Medulla oblongata (tissue), 1 donor: ENCODE measurements around the gene EHBP1.

Source experiments
- DNase-seq: peaks from one replicate; pipeline ENCODE4 v3.0.0-alpha.2; 2015; ENCODE audit errors: extremely low spot score

EHBP1 gene

DNA sequence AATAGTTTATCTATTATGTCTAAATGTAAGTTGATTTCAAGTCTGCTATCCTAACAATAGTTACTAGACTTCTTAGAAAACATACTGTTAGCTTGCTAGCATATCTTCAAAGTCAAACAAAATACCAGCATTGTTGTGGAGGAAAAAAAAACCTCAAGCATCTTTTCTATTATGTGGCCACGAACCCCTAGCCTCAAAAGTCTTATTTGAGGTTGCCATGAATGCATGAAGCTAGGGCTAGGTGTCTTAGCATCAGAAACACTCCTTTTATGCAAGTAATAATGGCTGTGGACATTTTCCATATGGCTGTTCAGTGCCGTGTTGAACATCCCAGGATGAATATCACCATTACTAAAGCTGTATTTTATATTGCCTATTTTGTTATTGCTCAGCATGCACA, 258.5 kb downstream of the EHBP1 start:
- DNase-seq = no peak

DNA sequence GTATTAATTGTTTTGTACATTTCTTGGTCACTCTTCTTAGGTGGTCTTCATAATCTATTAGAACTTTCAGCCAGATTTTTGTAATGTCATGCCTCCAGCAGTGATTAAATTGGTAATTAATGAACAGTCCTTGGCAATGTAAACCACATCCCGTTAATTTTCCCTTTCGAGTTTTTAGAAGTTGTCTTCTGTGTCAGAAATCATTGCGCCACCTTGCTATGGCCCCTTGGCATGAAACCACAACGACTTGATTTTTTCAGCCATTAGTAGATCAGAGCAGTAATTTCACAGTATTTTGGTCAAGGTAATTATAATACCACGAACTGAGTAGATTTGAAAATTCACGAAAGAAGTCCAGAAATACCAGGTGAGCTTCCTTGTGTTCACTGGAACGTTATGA, 259.2 kb downstream of the EHBP1 start:
- DNase-seq = no peak

DNA sequence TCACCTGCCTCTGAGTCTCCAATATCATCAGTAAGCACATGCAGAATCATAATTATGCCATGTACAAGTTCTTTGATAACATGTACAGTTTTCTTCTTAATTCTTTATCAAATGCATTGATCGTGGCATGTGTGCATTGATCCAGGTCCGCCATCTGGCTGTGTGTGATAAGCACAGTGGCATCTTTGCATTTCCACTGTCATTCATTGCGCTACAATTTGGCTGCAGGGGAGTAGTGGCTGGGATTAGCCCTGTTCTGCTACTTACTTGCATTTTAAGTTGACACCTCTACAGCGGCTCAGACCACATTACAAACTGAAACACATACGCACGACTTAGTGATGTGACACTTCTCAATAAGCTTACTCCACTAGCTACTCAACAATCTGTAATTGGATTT, 261.5 kb downstream of the EHBP1 start:
- DNase-seq = no peak

DNA sequence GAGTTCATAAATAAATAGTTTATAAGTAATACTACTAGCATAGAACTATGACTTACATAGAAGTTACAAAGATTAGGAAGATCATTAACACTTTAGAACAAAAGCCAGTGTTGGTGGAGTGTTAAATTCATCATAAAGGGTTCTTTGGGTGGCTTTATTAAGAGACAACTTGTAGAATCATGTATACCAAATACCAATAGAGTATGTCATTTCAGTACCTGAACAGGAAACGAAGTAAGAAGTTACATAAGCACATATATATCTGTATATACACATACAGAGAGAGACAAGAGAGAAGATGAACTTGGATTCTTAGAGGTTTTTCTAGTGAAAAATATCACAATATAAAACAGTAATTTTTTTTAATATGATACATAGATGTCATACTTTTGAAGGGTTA, 262.7 kb downstream of the EHBP1 start:
- DNase-seq = no peak

DNA sequence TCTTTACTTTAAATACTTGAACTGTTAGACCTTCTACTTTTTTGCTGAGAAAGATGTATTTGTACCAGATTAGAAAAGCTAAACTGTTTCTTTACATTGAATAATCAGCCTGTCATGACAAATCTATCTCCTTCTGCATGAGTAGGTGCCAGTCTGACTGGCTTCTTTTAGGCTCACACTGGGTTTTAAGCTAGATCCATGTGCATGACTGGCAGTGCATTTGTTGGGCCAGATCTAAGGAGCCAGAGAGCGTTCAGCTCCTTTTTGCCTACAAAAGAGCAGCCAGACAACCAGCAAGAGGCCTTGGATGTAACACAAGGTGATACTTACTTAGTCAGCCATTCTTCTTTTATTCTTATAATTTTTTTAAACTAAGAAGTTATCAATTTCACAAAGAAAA, 263.2 kb downstream of the EHBP1 start:
- no peak for DNase-seq

DNA sequence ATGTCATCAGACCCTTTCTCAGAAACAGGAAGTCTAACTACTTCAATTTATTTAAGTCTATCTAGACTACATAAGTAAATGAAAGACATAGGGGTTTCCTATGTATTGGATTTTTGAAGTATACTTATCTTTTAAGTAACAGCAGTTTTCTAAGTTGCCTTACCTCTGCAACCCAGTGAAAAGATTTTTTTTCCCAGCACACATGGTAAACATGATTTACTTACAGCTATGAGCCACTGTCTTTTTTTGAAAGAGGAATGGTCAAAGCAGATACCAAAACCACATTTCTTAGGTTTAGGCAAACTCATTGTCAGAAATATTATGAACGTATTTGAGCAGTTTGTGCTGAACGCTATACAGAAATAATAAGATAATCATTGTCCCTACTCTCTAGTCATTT, 266.4 kb downstream of the EHBP1 start:
- no peak for DNase-seq

DNA sequence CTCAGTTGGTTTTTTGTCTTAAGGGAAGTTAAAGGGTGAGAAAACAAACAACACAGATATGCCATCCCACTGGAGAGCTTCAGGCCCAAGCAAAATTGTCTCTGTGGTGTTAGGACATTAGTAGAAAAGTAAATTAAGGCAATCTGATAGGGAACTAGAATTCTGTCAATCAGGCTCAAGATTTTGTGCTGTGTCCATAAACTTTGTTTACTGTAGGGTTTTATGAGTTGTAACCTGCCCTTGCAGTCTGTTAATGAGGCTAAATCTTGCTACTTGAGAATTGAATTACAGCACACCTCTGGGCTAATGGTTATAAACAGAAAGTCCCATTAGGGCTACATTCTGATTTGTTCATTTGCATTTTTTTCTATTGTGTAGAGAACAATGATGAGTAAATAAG, 267.1 kb downstream of the EHBP1 start:
- DNase-seq = no peak

DNA sequence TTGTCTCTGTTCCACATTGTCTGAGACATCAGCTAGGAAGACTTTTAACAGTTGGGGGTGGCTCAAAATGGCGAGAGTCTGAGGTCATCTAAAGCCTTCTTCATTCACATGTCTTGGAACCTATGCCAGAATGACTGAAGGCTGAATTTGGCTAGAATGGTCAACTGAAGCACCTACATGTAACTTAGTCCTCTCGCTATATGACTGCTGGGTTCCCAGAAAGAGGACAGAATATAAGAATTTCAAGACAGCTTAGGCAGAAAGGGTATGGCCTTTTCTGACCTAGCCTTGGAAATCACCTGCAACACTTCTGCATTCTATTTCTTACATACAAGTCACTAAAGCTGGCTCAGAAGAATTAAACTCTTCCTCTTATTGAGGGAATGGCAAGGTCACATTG, 269.5 kb downstream of the EHBP1 start:
- DNase-seq = no peak

DNA sequence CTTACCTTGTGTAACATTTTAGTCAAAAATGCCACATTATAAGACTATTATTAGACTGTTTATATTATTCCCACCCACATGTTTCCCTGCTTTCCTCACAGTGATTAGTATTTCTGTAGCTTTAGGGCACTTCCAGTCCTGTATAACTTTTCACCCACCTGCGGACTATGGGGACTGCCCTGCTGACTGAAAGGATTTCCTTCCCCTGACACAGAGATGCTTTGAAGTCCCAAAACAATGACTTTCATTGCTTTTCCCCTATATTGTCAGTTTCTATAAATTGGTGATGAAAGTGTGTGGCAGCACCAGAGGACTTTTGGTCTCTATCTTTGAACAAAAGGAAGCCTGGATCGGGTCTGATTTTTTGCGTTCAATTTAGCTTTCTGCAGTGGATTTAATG, 286.1 kb downstream of the EHBP1 start:
- DNase-seq = no peak

DNA sequence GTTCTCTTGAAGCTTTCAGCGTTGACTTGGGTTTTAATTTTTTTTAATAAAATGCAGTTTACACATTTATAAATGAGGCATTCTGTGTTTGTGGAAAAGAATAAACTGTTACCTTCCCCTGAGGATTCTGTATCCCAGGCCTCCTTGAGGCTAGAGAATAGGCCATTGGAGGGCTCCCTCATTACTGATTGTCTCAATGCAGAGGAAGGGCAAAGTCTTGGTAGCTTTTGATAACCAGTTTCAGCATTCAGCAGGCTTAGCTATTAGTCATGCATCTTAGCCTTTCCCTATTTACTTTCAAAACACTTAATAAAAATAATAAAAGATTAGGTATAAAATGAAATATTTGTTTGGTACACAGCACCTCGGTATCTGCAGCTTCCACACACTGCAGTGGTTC, 287.0 kb downstream of the EHBP1 start:
- no peak for DNase-seq

DNA sequence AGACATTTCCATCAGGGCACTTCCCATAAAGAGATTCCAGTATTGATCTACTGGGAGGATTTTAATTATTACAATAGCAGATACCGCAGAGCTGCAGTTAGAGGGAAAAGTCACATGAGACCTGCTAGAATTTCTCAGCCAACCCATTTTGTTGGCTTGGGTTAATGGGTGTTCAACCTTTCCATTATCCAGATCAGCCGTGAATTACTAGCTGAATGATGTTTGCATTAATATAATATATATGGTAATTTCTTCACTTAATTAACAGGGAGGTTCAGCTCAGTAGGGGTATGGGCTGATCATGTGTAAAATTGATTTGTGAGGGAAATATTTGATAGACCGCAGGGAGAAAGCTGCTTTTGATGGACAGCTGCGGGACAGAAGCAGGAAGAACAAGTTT, 288.7 kb downstream of the EHBP1 start:
- no peak for DNase-seq

DNA sequence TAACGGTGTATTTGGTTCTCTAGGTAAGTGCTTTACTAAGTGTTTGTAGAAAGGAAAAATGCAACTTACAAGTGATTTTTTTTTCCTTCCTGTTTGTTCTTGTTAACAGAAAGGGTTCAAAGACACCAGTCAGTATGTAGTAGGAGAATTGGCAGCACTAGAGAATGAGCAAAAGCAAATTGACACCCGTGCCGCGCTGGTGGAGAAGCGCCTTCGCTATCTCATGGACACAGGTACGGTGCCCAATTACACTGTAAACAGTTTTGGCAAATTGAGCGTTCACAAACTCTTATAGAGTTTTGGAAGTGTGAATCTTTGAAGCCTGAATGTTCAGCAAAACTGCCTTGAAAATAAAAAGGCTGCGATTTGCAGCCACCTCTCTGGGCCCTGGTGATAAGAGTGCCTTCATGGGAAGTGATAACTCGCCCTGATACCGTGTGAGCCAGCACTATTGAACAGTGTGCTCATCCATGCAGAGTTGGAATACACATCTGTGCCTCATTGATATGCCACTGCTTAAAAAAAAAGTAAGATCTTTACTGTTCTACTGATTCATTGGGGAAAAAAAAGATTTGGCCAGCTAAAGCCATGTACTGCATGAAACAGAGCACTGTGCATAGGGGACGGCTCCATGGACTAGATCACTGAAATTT, 291.1 kb downstream of the EHBP1 start:
- no peak for DNase-seq

DNA sequence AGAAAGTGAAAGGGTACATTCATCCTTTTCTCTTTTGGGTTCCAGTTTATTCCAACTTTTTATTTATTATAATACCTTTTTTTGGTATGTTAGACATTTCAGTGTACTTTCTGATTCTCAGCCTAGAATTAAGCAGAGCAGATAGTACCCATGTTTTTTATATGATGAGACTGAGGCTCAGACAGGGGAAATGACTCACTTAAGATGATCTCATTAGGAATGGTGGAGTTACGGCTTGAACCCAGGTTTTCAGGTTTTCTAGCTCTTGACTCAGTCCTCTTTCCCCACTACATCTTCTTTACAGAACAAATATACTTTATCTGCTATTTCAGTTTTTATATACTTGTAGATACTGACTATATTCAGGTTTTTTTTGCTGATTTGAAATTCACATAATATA, 293.4 kb downstream of the EHBP1 start:
- DNase-seq = no peak

DNA sequence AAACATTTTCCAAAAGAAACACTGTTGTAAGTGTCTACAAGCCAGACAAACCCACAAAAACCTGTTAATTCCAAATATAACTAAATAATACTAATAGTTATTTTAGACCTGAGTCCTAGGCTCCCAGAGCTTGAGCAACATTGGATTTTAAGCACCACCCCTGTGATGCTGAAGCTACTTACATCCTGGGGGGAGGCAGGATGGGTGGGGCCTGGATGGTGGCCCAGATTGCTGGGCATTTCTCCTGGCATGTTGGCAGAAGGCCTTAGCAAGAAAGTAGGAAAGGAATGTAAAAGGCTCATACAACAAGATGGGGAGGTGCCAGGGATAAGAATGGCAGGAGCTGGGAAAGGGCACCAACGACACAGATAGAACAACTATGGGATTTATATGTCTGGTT, 294.4 kb downstream of the EHBP1 start:
- DNase-seq = no peak

DNA sequence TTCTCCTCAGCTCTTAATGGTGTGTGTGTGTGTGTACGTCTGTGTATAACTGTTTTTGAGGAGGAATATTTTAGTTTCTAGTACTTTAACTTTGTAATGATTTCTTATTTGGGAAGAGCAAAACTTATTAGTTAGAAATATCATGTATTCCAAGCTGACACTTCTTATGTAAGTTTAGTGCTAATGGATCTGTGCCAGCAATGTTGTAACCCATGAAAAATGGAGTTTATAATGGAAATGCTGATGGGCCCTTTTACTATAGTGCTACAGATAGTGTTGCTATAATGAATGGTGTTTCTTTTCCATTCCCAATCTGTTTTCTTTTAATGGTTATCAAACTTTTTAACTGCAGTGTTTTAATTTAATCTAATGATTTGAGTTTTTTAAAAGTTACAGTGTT, 295.3 kb downstream of the EHBP1 start:
- no peak for DNase-seq

DNA sequence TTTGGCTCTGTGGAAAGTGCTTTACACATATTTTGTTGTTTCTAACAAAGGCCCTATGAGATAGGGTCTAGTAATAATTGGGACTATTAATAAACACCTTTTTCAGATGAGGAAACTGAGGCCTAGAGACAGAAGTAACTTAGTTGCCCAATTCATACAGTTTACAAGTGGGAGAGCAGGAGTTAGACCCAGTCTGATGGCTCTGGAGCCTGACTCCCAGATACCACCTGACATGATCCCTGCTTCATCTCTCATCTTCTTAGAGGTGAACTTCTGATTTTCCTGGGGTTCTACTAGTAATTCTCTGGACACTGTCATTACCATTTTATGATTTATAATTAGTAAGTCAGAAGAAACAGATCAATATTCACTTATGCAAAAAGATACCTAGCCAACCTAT, 296.1 kb downstream of the EHBP1 start:
- DNase-seq = no peak

DNA sequence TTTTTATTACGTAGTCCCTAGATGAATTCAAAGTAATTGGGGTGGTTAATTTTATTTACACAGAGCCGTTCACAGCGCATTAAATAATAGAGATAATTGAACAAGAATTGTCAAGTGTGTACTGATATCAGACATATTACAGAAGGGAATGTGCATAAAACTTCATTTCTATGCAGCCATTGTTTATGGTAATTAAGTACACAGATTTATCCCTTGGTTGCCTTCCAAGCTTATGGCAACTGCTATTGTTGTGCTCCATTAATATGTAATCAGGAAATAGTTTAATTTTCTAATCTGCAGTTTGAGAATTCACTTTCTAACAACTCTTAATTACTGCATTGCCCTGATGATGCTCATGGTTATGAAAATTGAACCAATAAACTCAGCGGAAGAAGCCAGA, 297.8 kb downstream of the EHBP1 start:
- DNase-seq = no peak

DNA sequence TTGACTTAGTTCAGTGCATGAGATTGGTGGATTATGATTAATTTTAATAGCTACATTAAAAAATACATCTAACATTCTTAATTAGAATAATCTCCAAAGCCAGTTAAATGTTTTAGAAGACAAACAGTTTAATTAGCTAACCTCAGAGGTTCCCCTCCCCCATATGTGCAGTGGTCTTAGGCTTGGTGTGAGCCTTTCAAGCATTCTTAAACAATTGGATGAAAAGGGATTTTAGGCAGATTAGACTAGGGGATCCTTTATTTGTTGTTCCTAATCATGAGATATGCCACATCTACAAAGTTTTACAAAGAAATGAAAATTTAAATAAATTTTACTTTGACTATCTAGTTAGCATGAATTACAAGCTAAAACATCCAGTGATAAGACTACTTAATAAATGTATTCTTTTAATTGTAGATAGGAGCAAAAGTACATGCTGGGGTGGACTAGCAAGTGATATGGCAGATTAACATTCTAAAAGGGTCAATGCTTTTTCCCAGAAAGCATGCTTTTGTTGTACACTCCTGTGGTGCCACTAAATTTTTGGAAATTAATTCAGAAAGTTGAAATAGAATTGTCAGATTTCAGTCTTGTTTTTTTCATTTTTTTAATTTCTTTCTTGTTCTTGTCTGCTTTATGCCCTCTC, 302.4 kb downstream of the EHBP1 start:
- no peak for DNase-seq

DNA sequence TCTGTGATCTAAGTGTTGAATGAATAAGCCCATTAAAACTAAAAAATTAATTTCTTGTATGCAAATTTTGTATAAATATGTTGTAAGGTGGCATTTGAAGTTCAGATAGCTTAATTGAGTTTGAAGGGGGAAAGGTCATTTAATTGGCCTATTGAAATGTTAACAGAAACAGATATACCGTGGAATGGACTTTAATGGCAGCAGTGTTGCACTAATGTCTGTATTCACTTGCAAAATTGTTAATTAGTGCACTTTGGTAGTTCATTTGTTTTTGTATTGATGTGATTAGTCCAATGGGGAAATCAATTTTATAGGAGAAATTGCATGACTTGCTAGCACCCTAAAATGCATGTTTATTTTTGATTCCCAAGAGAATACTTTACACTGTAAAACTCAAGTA, 303.3 kb downstream of the EHBP1 start:
- DNase-seq = no peak

DNA sequence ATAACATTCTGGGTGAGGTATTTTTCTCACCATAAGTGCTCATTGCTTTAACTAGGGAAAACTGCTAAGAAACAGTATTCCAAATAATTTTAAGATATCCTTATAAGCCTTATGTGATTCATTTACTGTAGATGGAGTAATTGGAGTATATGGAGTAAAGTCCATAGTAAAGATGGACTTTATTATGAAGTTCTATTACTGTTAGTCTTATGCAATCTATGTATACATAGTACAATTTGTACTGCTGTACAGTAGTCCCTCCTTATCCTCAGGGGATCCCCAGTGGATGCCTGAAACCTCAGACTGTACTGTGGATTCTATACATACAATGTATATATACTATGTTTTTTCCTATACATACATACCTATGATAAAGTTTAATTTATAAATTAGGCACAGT, 304.0 kb downstream of the EHBP1 start:
- no peak for DNase-seq

DNA sequence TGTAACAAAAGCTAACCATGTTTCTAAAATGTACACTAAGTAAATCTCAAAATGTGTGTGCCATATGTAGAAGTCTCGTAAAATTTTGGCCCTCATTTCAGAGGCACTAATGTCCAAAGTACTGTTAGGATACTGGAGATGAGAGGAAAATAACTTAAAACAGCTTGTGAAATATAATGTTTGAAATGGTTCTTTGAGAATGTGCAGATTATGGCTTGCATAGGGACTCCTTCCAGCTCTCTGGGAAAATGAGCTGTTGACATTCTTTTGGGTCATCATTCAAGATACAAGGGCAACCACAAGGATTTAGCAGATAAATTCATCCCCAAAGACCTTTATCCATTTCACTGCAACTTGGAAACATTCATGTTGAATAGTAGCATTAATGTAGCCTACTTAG, 307.0 kb downstream of the EHBP1 start:
- DNase-seq = no peak

DNA sequence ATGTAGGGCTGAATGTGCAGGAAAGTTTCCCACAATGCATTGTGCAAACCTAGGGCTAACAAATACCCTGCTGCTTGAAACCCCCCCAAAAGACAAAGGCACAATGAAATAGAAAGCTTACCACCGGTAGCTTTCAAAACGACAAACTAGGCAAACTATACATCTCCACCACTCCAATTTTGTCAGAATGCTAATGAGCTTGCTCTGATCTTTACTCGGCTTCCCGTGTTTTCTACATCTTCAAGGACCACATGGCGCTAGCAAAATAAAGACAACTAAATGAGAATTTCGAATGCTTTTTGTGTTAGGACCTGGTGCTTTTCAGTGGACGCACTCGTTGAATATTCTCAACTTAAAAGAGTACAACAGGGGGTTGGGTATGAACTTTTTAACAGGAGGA, 307.9 kb downstream of the EHBP1 start:
- no peak for DNase-seq

DNA sequence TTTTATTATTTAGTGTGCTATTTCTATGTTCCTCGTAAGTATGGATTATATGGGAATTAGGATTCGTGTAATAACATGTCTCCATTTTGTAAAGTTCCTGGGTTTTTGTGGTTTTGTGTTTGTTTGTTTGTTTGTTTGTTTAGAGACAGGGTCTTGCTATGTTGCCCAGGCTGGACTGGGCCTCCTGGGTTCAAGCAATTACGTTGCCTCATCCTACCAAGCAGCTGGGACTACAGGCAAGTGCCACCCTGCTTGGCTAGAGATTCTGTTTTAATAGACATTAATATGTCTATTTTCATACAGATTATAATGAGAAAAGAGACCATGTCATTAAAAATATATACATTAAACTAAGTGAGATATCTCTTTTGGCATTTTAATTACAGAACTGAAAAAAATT, 309.9 kb downstream of the EHBP1 start:
- no peak for DNase-seq

DNA sequence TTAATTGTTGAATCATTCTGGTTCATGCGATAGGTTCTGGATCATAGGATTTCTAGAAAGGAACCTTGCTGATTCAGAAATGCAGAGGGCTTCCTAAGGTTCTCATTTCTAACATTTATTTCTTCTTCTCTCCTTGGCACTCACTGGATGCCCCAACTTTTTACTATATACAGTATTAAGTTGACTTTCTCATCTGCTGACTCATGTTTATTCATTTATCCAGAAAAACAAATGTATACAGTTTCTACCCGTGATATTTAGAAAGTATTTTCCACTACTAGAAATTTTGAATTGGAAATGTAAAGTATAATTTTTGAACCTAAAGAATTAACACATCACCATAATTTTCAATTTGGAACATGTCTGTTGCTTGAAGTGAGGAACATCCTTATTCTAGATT, 312.9 kb downstream of the EHBP1 start:
- no peak for DNase-seq
